ENCODE data around the gene NEDD4.
"Not testable (repeated sequence)": the region's sequence is repeated elsewhere in the genome, so short reads cannot be mapped to it uniquely, and the experiment has no call there.

NEDD4 gene

DNA sequence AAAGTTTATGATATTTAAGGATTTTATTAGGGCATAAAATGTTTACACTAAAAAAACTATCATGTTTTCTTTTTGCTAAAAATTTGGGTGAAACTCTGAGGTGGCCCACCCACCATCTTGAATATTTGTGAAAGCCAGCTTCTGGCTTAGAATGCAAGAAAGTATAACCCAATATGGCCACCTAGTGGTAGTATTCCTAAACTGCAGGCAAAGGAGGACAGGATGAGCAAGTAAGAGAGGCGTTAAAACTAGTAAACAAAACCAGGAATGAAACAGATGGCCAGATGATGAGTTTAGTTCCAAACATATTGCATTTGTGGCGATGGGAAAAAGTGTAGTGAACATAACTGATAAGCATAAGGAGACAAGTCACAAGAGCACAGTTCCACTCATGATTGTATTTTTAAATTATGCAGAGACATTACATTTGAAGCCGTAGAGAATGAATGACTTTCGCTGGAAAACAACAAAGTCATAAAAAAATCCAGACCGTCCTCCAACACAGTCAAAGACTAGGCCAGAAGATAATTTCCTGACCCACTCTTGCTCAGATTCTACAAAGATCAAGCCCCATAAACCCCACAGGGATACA, 147.2 kb downstream of the NEDD4 start:
- Histone ChIP-seq H3K4me1 (ENCODE audit: control insufficient read depth, insufficient read depth, low read depth, low read length) (no peaks in the 10 kb centered on the region), H3K9me3 (ENCODE audit: control insufficient read depth, low read length) (no peaks in the 10 kb centered on the region), H3K14ac (ENCODE audit: low read length in 2 of 2) (no peak overlapping the region), H2BK120ac (ENCODE audit: low read depth, low read length) (no peak overlapping the region), H3K9ac (ENCODE audit: low read length) (no peak overlapping the region), H2BK12ac (ENCODE audit: low read length in 2 of 2) (no peak overlapping the region), H4K8ac (ENCODE audit: low read length) (no peak overlapping the region), H3K79me1 (replicated peaks; ENCODE audit: low read length, poor library complexity, severe bottlenecking) (no peaks in the 10 kb centered on the region), H3K4ac (ENCODE audit: low read depth in 1 of 2, low read length in 2 of 2) (no peak overlapping the region), H2AK5ac (ENCODE audit: low read length, severe bottlenecking) (no peak overlapping the region), H3K36me3 (ENCODE audit: control insufficient read depth in 1 of 2, insufficient read depth in 2 of 2, low read depth in 1 of 2, low read length in 2 of 2) (peaks cover 9 to 58% of the 10 kb centered on the region in 2 experiments), H2BK15ac (ENCODE audit: low read depth, poor library complexity, severe bottlenecking) (no peak overlapping the region), H2BK5ac (ENCODE audit: low read depth, low read length, poor library complexity, severe bottlenecking) (no peak overlapping the region), H3K27ac (ENCODE audit: low read length, poor library complexity, severe bottlenecking) (no peak overlapping the region), H3K4me2 (ENCODE audit: low read length, poor library complexity, severe bottlenecking) (no peak overlapping the region), H2AFZ (ENCODE audit: low read depth, low read length) (no peak overlapping the region), H3K4me3 (ENCODE audit: insufficient read depth in 1 of 2, low read depth in 1 of 2, low read length in 2 of 2) (no peak overlapping the region), H3K27me3 (ENCODE audit: control insufficient read depth in 1 of 2, insufficient read depth in 1 of 2, low read length in 2 of 2) (no peaks in the 10 kb centered on the region), H3K23ac (ENCODE audit: low read length in 2 of 2) (no peak overlapping the region), H3K18ac (ENCODE audit: low read depth in 1 of 2, low read length in 2 of 2) (no peak overlapping the region), H4K91ac (ENCODE audit: low read length) (no peak overlapping the region)
- 36% methylated on average over 4 of the region's 5 CpGs for WGBS
- peak; percentile 90 for DNase-seq

DNA sequence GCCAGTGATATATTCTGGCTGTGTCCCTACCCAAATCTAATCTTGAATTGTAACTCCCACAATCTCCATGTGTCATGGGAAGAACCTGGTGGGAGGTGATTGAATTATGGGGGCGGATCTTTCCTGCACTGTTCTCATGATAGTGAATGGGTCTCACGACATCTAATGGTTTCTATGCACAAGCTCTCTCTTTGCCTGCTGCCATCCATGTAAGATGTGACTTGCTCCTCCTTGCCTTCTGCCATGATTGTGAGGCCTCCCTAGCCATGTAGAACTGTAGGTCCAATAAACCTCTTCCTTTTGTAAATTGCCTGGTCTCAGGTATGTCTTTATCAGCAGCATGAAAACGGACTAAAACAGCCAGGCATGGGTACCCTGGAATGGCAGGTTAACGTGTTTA, 150.5 kb downstream of the NEDD4 start:
- not testable (repeated sequence) for H3K18ac ChIP-seq (ENCODE audit: low read depth in 1 of 2, low read length in 2 of 2); H3K23ac ChIP-seq (ENCODE audit: low read length in 2 of 2); H4K8ac ChIP-seq (ENCODE audit: low read length); H4K91ac ChIP-seq (ENCODE audit: low read length); H2BK12ac ChIP-seq (ENCODE audit: low read length in 2 of 2); H3K4me1 ChIP-seq (ENCODE audit: control insufficient read depth, insufficient read depth, low read depth, low read length); DNase-seq; H3K14ac ChIP-seq (ENCODE audit: low read length in 2 of 2); H3K4me3 ChIP-seq (ENCODE audit: insufficient read depth in 1 of 2, low read depth in 1 of 2, low read length in 2 of 2); H3K9me3 ChIP-seq (ENCODE audit: control insufficient read depth, low read length); H3K27me3 ChIP-seq (ENCODE audit: control insufficient read depth in 1 of 2, insufficient read depth in 1 of 2, low read length in 2 of 2); H2BK120ac ChIP-seq (ENCODE audit: low read depth, low read length); H3K9ac ChIP-seq (ENCODE audit: low read length); H3K4ac ChIP-seq (ENCODE audit: low read depth in 1 of 2, low read length in 2 of 2); H2AK5ac ChIP-seq (ENCODE audit: low read length, severe bottlenecking); H3K27ac ChIP-seq (ENCODE audit: low read length, poor library complexity, severe bottlenecking); H2AFZ ChIP-seq (ENCODE audit: low read depth, low read length); H2BK15ac ChIP-seq (ENCODE audit: low read depth, poor library complexity, severe bottlenecking); H3K4me2 ChIP-seq (ENCODE audit: low read length, poor library complexity, severe bottlenecking); H3K79me1 ChIP-seq (replicated peaks; ENCODE audit: low read length, poor library complexity, severe bottlenecking); H2BK5ac ChIP-seq (ENCODE audit: low read depth, low read length, poor library complexity, severe bottlenecking)
- 98% methylated on average over 4 of the region's 4 CpGs for WGBS
- peaks cover 5 to 61% of the 10 kb centered on the region in 2 experiments for H3K36me3 ChIP-seq (ENCODE audit: control insufficient read depth in 1 of 2, insufficient read depth in 2 of 2, low read depth in 1 of 2, low read length in 2 of 2)

DNA sequence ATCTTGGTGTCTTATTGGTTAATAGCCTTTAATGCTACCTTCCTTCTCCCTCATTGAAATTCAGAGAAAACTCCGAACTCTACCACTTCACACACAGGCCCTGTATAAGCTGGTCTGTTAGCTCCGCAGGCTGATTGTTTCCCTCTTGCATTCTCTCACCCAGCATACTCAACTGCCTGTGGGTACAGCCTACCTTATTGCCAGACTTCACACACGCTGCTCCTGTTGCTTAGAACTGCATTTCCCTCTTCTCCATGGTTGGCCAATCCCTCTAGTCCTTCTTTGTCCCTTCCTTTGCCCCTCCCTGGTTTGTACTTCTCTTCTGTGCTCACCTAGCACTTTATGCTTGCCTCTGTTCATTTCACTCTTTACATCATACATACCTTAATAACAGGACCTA, 157.5 kb downstream of the NEDD4 start:
- Histone ChIP-seq H2AK5ac (ENCODE audit: low read length, severe bottlenecking) (no peak overlapping the region), H3K4me2 (ENCODE audit: low read length, poor library complexity, severe bottlenecking) (no peak overlapping the region), H2BK5ac (ENCODE audit: low read depth, low read length, poor library complexity, severe bottlenecking) (no peak overlapping the region), H3K27me3 (ENCODE audit: control insufficient read depth in 1 of 2, insufficient read depth in 1 of 2, low read length in 2 of 2) (no peaks in the 10 kb centered on the region), H3K36me3 (ENCODE audit: control insufficient read depth in 1 of 2, insufficient read depth in 2 of 2, low read depth in 1 of 2, low read length in 2 of 2) (peaks cover 3 to 81% of the 10 kb centered on the region in 2 experiments), H3K4me3 (ENCODE audit: insufficient read depth in 1 of 2, low read depth in 1 of 2, low read length in 2 of 2) (no peak overlapping the region), H3K9ac (ENCODE audit: low read length) (no peak overlapping the region), H3K9me3 (ENCODE audit: control insufficient read depth, low read length) (no peaks in the 10 kb centered on the region), H3K79me1 (replicated peaks; ENCODE audit: low read length, poor library complexity, severe bottlenecking) (no peaks in the 10 kb centered on the region), H4K8ac (ENCODE audit: low read length) (no peak overlapping the region), H3K23ac (ENCODE audit: low read length in 2 of 2) (no peak overlapping the region), H3K4ac (ENCODE audit: low read depth in 1 of 2, low read length in 2 of 2) (no peak overlapping the region), H3K18ac (ENCODE audit: low read depth in 1 of 2, low read length in 2 of 2) (no peak overlapping the region), H2BK12ac (ENCODE audit: low read length in 2 of 2) (no peak overlapping the region), H2BK15ac (ENCODE audit: low read depth, poor library complexity, severe bottlenecking) (no peak overlapping the region), H3K27ac (ENCODE audit: low read length, poor library complexity, severe bottlenecking) (no peak overlapping the region), H4K91ac (ENCODE audit: low read length) (no peak overlapping the region), H3K4me1 (ENCODE audit: control insufficient read depth, insufficient read depth, low read depth, low read length) (no peaks in the 10 kb centered on the region), H3K14ac (ENCODE audit: low read length in 2 of 2) (no peak overlapping the region), H2AFZ (ENCODE audit: low read depth, low read length) (no peak overlapping the region), H2BK120ac (ENCODE audit: low read depth, low read length) (no peak overlapping the region)
- no peak for DNase-seq
- over 99% methylated on average over 3 of the region's 3 CpGs for WGBS

DNA sequence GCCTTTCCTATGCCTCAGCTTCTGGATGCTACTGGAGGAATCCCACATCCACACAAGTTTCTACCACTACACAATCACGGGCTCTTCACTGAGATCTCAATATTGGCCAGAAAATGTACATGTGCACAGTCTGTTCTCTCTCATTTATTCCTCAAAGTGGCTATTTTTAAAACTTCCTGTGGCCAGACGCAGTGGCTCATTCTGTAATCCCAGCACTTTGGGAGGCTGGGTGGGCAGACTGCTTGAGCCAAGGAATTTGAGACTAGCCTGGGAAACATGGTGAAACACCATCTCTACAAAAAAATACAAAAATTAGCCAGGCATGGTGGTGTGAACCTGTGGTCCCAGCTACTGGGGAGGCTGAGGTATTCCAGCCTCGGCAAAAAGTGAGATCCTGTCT, 159.1 kb downstream of the NEDD4 start:
- Histone ChIP-seq H3K4me3 (ENCODE audit: insufficient read depth in 1 of 2, low read depth in 1 of 2, low read length in 2 of 2) (no peak overlapping the region), H2BK120ac (ENCODE audit: low read depth, low read length) (no peak overlapping the region), H3K27ac (ENCODE audit: low read length, poor library complexity, severe bottlenecking) (no peak overlapping the region), H4K8ac (ENCODE audit: low read length) (no peak overlapping the region), H3K4me2 (ENCODE audit: low read length, poor library complexity, severe bottlenecking) (no peak overlapping the region), H2AFZ (ENCODE audit: low read depth, low read length) (no peak overlapping the region), H3K18ac (ENCODE audit: low read depth in 1 of 2, low read length in 2 of 2) (no peak overlapping the region), H4K91ac (ENCODE audit: low read length) (no peak overlapping the region), H3K36me3 (ENCODE audit: control insufficient read depth in 1 of 2, insufficient read depth in 2 of 2, low read depth in 1 of 2, low read length in 2 of 2) (peaks cover 3 to 83% of the 10 kb centered on the region in 2 experiments), H2BK5ac (ENCODE audit: low read depth, low read length, poor library complexity, severe bottlenecking) (no peak overlapping the region), H2BK15ac (ENCODE audit: low read depth, poor library complexity, severe bottlenecking) (no peak overlapping the region), H3K9me3 (ENCODE audit: control insufficient read depth, low read length) (no peaks in the 10 kb centered on the region), H3K79me1 (replicated peaks; ENCODE audit: low read length, poor library complexity, severe bottlenecking) (no peaks in the 10 kb centered on the region), H3K4me1 (ENCODE audit: control insufficient read depth, insufficient read depth, low read depth, low read length) (no peaks in the 10 kb centered on the region), H3K4ac (ENCODE audit: low read depth in 1 of 2, low read length in 2 of 2) (no peak overlapping the region), H3K9ac (ENCODE audit: low read length) (no peak overlapping the region), H2BK12ac (ENCODE audit: low read length in 2 of 2) (no peak overlapping the region), H3K27me3 (ENCODE audit: control insufficient read depth in 1 of 2, insufficient read depth in 1 of 2, low read length in 2 of 2) (no peaks in the 10 kb centered on the region), H3K14ac (ENCODE audit: low read length in 2 of 2) (no peak overlapping the region), H2AK5ac (ENCODE audit: low read length, severe bottlenecking) (no peak overlapping the region), H3K23ac (ENCODE audit: low read length in 2 of 2) (no peak overlapping the region)
- no peak for DNase-seq
- WGBS = 85% methylated on average over 1 of the region's 3 CpGs

Data from mesenchymal stem cell (in vitro differentiated cells and primary cell).